ENCODE results near the gene HIVEP2.
A peak's percentile ranks its signal among the peaks of the same experiment; 100 is the strongest.

HIVEP2 gene

GRCh38 chr6:142722012-142722411 is 223.0 kb downstream of the HIVEP2 start:
- H3K27me3 ChIP-seq (ENCODE audit: insufficient read depth, poor library complexity, severe bottlenecking), result no peaks in the 10 kb centered on the region
- H3K27ac ChIP-seq (replicated peaks), result peak overlapping the region; percentile 68
- H3K4me3 ChIP-seq (replicated peaks; ENCODE audit: insufficient read depth, low read length), result no peak overlapping the region
- no peak for DNase-seq (ENCODE audit: low read depth in 1 of 2, low spot score in 1 of 2)
- TF ChIP-seq SPI1 (IDR thresholded peaks at IDR 0.05; ENCODE audit: borderline replicate concordance, low read depth), result no peak
- TF ChIP-seq POLR2AphosphoS5 (IDR thresholded peaks at IDR 0.05; ENCODE audit: low read depth), result no peak
- TF ChIP-seq REST (IDR thresholded peaks at IDR 0.05; ENCODE audit: insufficient replicate concordance, low read depth), result no peak
- no peak for TF ChIP-seq GABPA (IDR thresholded peaks at IDR 0.05; ENCODE audit: low read depth)
- no peak for TF ChIP-seq CTCF (IDR thresholded peaks at IDR 0.05; ENCODE audit: insufficient read depth, low read length)

GRCh38 chr6:142721215-142721920 is 223.6 kb downstream of the HIVEP2 start:
- Histone ChIP-seq H3K27me3 (ENCODE audit: insufficient read depth, poor library complexity, severe bottlenecking) (no peaks in the 10 kb centered on the region), H3K4me3 (replicated peaks; ENCODE audit: insufficient read depth, low read length) (no peak overlapping the region), H3K27ac (replicated peaks) (peak overlapping the region; percentile 68)
- no peak for TF ChIP-seq POLR2AphosphoS5 (IDR thresholded peaks at IDR 0.05; ENCODE audit: low read depth)
- TF ChIP-seq GABPA (IDR thresholded peaks at IDR 0.05; ENCODE audit: low read depth), result no peak
- TF ChIP-seq CTCF (IDR thresholded peaks at IDR 0.05; ENCODE audit: insufficient read depth, low read length), result no peak
- no peak; the same call in 1 of the 2 replicates for TF ChIP-seq SPI1 (IDR thresholded peaks at IDR 0.05; ENCODE audit: borderline replicate concordance, low read depth)
- TF ChIP-seq REST (IDR thresholded peaks at IDR 0.05; ENCODE audit: insufficient replicate concordance, low read depth), result no peak
- DNase-seq (ENCODE audit: low read depth in 1 of 2, low spot score in 1 of 2), result peak; percentile 30 to 72

GRCh38 chr6:142718667-142719191 is 226.2 kb downstream of the HIVEP2 start:
- no peak for TF ChIP-seq CTCF (IDR thresholded peaks at IDR 0.05; ENCODE audit: insufficient read depth, low read length)
- no peak for TF ChIP-seq REST (IDR thresholded peaks at IDR 0.05; ENCODE audit: insufficient replicate concordance, low read depth)
- no peak for TF ChIP-seq POLR2AphosphoS5 (IDR thresholded peaks at IDR 0.05; ENCODE audit: low read depth)
- TF ChIP-seq SPI1 (IDR thresholded peaks at IDR 0.05; ENCODE audit: borderline replicate concordance, low read depth), result no peak
- no peak for TF ChIP-seq GABPA (IDR thresholded peaks at IDR 0.05; ENCODE audit: low read depth)
- no peak overlapping the region for H3K27ac ChIP-seq (replicated peaks)
- no peaks in the 10 kb centered on the region for H3K27me3 ChIP-seq (ENCODE audit: insufficient read depth, poor library complexity, severe bottlenecking)
- DNase-seq (ENCODE audit: low read depth in 1 of 2, low spot score in 1 of 2), result no peak
- no peak overlapping the region for H3K4me3 ChIP-seq (replicated peaks; ENCODE audit: insufficient read depth, low read length)

All from HL-60 (cell line).